Stimulated activated CD4-positive, alpha-beta T cell treated with anti-CD3 and anti-CD28 coated beads, Interleukin-12 subunit alpha, Interleukin-12 subunit beta, amount 100 ng/mL, for 48 hours (primary cell): Measurements from ENCODE around the gene FKBP15.
"Not testable (repeated sequence)": the region's sequence is repeated elsewhere in the genome, so short reads cannot be mapped to it uniquely, and the experiment has no call there.

Experiments used
- DNase-seq, 3 donors: peaks; one replicate each; pipeline ENCODE4 v3.0.0-alpha.2; 2020; ENCODE audit warnings: low read depth in 2 of 3, low spot score in 1 of 3

FKBP15 gene

DNA sequence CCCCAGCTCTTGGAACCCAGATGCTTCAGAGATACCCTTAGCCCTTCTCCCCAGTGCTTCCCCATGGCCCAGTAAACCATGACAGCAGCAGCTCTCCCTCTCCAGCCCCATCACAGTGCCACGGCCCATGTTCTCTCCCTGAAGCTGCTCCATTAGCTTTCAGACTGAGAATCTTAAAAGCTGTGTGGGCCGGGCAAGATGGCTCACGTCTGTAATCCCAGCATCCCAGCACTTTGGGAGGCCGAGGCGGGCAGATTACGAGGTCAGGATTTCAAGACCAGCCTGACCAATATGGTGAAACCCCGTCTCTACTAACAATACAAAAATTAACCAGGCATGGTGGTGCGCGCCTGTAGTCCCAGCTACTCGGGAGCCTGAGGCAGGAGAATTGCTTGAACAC is 71.5 kb downstream of the FKBP15 start:
- not testable (repeated sequence) for DNase-seq

DNA sequence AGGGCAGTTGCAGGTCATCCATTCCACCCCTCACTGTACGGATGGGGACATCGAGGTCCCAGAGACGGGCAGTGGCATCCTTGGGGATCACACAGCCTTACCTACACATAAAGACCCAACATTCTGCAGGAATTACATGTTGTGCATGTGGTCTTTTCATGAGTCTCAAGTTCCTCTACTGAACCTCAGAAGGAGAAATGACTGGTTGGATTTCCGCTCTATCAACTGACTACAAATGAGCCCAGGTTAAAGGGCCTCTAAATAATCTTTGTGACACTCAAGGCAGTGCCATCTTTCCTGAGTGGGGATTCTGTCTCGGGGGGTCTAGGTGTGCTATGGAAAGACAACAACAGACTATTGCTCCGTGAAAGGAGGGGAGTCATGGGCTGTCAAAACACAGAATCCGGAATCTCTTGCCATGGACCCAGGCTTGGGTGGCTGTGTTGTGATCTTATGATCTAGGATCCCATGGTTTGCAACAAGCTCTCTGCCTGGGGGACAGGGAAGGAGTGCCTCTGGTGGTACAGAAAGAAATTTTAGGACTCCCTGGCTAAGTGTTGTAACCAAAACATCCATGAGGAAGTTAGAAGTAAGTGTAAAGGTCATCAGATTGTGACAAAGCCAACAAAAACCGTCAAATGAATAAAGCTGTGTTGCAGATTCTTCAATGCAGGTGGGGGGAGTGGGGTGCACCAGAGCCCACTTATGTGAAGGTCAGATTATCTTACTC is 72.1 kb downstream of the FKBP15 start:
- DNase-seq = no peak

- DNase-seq = no peak
Measured at GRCh38 chr9:113148372-113148705, 72.7 kb downstream of the FKBP15 start.

GRCh38 chr9:113143432-113144227 is 77.4 kb downstream of the FKBP15 start:
- no peak for DNase-seq

DNA sequence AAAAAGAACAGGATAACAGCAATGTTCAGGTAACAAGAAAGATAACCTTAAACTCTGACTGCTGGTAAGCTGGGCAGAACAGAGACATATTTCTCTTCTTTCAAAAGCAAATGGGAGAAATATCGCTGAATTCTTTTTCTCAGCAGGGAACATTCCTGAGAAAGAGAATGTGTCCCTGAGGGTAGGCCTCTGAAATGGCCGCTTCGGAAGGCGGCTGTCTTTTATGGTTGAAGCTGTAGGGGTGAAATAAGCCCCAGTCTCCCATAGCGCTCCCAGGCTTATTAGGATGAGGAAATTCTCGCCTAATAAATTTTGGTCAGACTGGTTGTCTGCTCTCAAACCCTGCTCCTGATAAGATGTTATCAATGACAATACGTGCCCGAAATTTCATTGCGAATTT is 80.2 kb downstream of the FKBP15 start:
- DNase-seq = not testable (repeated sequence)

- DNase-seq = no peak
Measured at GRCh38 chr9:113139953-113140352, 81.1 kb downstream of the FKBP15 start.

DNA sequence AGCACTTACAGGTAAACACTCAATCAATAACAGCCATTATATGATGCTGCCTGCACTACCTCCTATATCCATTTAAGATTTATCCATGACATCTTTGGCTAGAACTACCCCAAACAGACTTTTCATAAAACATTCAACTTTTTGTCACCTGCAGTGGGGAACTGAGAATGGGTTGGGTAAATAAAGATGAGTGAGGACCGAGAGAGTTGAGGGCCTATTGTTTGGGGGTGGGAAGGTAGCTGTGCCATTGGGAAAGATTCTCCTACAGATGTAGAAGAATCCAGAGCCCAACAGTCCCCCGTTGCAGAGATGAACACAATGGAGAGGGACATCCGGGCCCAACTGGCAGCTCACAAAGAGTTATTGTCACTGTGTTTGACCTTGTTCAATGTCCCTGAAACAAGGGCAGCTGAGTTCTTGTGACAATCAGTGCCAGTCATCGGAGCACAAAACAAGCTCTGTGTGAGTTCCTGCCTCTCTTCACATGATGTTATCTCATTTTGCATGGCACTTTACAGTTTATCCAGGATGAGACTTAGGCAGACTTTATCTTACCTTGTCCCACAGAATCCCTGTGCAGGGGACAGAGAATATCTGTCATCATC is 81.8 kb downstream of the FKBP15 start:
- DNase-seq = no peak

- no peak for DNase-seq
Measured at GRCh38 chr9:113138760-113139159, 82.3 kb downstream of the FKBP15 start.

DNA sequence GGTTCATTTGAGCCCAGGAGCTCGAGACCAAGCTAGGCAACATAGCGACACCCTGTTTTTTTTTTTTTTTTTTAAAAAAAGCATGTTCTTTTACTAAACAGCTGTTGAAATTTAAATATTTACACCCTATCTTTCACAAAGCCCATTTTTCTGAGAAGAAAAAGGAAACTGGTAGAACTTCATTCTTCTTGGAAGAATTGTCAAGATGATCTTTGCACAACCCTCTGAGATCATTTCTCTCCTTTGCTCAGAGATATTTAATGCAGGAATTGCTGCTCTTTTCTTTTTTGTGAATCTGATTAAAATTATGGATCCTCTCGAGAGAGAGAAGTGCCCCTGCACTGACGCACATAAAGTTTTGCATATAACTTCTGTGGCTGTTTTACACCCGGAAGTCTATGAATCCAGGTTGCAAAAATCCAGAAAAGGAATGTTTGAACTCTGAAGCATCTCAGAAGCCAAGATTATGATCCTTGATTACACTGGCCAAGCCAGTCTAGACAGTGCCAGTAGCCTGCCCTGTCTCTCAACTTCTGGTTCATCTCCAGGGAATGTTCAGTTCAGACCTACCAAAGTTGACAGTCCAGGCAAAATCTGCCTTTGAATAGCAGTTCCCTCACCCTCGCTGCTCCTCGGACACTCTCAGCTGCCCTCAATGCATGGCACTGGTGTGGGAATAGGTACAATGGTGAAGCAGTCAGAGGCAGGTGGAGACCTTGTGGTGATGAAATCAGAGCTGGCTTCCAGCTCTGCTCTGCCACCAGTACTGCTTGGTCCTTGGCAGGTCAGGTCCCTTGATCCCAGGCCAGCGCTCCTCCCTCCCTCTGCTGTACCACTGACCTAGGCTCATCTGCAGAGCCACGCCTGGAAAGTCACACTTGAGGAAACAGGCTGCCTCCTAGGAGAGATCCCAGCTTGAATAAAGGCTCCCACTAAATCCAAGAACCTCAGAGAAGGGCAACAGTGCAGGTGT is 83.6 kb downstream of the FKBP15 start:
- no peak for DNase-seq

- DNase-seq = no peak
Measured at GRCh38 chr9:113131689-113132151, 89.4 kb downstream of the FKBP15 start.

GRCh38 chr9:113129884-113130283 is 91.2 kb downstream of the FKBP15 start:
- DNase-seq = no peak

DNA sequence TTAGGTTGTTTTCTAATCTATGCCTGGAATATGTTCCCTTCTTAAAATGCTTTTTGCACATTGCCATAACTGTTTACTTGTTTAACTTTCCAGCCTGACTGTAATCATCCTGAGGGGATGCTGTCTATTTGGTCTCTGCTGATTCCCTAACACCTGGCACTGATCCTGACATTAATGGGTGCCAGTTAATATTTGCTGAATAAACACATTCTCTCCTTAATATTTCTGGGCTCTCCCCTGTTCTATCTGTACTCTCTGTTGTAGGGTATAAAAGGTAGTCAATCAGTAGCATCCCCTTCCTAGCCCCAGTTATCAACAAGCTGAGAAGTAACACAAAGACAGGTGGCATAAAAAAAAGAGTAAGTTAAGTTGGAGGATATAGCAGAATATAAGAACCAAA is 91.6 kb downstream of the FKBP15 start:
- DNase-seq = no peak

DNA sequence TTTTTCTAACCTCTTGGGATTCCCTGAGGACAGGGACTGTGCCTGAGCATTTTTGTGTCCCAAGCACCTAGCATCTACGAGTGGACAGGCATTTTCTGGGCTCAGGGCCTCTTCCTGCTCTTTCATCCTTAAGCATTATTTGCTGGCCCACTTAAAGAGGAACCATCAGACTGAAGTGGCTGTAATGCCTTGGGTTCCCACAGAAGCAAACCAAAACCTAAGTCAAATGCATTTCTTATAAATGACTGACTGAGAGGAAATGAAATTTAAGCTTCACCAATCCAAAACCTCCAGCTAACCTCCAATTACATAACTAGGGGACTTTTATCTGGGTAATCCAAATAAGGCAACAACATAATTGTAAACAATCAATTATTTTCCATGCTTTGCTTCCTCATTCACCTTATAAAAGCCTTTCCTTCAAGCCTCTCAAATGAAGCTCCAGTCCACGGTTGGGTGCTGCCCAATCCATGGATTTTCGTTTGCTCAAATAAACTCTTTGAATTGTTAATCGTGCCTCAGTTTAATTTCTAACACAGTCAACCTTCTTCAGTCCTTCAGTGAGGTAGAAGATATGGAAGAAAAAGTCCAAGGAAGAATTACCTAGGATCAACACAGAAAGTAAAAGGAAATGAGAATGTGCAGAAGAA is 95.6 kb downstream of the FKBP15 start:
- DNase-seq = no peak

- not testable (repeated sequence) for DNase-seq
Measured at GRCh38 chr9:113118829-113119228, 102.2 kb downstream of the FKBP15 start.
